WTC11 (cell line): Measurements from ENCODE around the gene ZNF512B. TPM values are rescaled to one million over a fixed set of nuclear protein-coding genes. Genes with fewer than 3 reads are reported as not detected.

Experiments used
- ATAC-seq: fragments of 200-7000 bp; cut with Tn5 transposase; 2 replicates; pipeline ENCODE4 v1.10.0; 2021; ENCODE audit warnings: mild to moderate bottlenecking, moderate library complexity
- CTCF ChIA-PET: fragments of 300-600 bp; sonication (Branson Sonifier 250); formaldehyde crosslinking; loops from one replicate; lab custom pipeline; 2021; ENCODE audit warnings: antibody characterized with exemption; lab: Charles Lee
- POLR2A ChIA-PET: fragments of 350-600 bp; sonication (Branson Sonifier 250); formaldehyde crosslinking; loops from one replicate; lab custom pipeline; 2021; ENCODE audit warnings: antibody characterized with exemption; lab: Charles Lee
- DNase-seq: peaks from one replicate; pipeline ENCODE4 v3.0.0; 2021; ENCODE audit warnings: low spot score
- H3K27ac Mint-ChIP-seq: 2 replicates; pipeline ENCODE4 v1.8.0; 2021; ENCODE audit warnings: mixed read lengths
- H3K27me3 Mint-ChIP-seq: 2 replicates; pipeline ENCODE4 v1.8.0; 2021; ENCODE audit warnings: low read depth, mild to moderate bottlenecking, moderate library complexity, mixed read lengths
- H3K36me3 Mint-ChIP-seq: 2 replicates; pipeline ENCODE4 v1.8.0; 2021; ENCODE audit warnings: mixed read lengths
- H3K4me1 Mint-ChIP-seq: 2 replicates; pipeline ENCODE4 v1.8.0; 2022; ENCODE audit warnings: mixed read lengths
- H3K4me3 Mint-ChIP-seq: 2 replicates; pipeline ENCODE4 v1.8.0; 2021; ENCODE audit warnings: mild to moderate bottlenecking, moderate library complexity, mixed read lengths
- H3K9me3 Mint-ChIP-seq: 2 replicates; pipeline ENCODE4 v1.8.0; 2021; ENCODE audit warnings: mixed read lengths
- ESRRA ChIP-seq: sonication (generic); formaldehyde crosslinking; IDR thresholded peaks from 2 replicates; pipeline ENCODE4 v1.8.1; 2022; ENCODE audit warnings: mild to moderate bottlenecking, missing genetic modification reagents, borderline replicate concordance
- NR1H2 ChIP-seq: sonication (generic); formaldehyde crosslinking; IDR thresholded peaks from 2 replicates; pipeline ENCODE4 v1.9.0; 2021; ENCODE audit warnings: mild to moderate bottlenecking, moderate library complexity, missing genetic modification reagents
- RORB ChIP-seq: fragments of 250-450 bp; sonication (Bioruptor Pico); IDR thresholded peaks from 2 replicates; pipeline ENCODE4 v1.9.0; 2021; ENCODE audit warnings: mild to moderate bottlenecking
- ZBTB21 ChIP-seq: sonication (generic); formaldehyde crosslinking; IDR thresholded peaks from 2 replicates; pipeline ENCODE4 v1.8.1; 2023; ENCODE audit warnings: mild to moderate bottlenecking, missing genetic modification reagents, borderline replicate concordance
- ZNF138 ChIP-seq: sonication (generic); formaldehyde crosslinking; conservative IDR thresholded peaks from 2 replicates; pipeline ENCODE4 v1.8.1; 2022; ENCODE audit warnings: mild to moderate bottlenecking, moderate library complexity, missing genetic modification reagents
- ZNF219 ChIP-seq: sonication (generic); formaldehyde crosslinking; IDR thresholded peaks from 2 replicates; pipeline ENCODE4 v1.8.0; 2023; ENCODE audit warnings: missing genetic modification reagents, mild to moderate bottlenecking, borderline replicate concordance
- ZNF416 ChIP-seq: fragments of 250-450 bp; sonication (Bioruptor Pico); IDR thresholded peaks from 2 replicates; pipeline ENCODE4 v1.9.0; 2021; ENCODE audit warnings: mild to moderate bottlenecking, inconsistent platforms
- total RNA-seq: library from RNA; stranded (reverse); gene quantifications from 3 replicates; pipeline ENCODE4 v1.2.3, GENCODE V29; 2021
- TF ChIP-seq, protein P1 (sequence below): fragments of 200-600 bp; IDR thresholded peaks from 2 replicates; pipeline ENCODE4 v1.8.0; 2022; ENCODE audit warnings: antibody characterized with exemption
- TF ChIP-seq, protein P2 (sequence below): sonication (generic); formaldehyde crosslinking; IDR thresholded peaks from 2 replicates; pipeline ENCODE4 v1.8.0; 2023; ENCODE audit warnings: mild to moderate bottlenecking, missing genetic modification reagents
- TF ChIP-seq, protein P3 (sequence below): sonication (generic); formaldehyde crosslinking; IDR thresholded peaks from 2 replicates; pipeline ENCODE4 v1.8.1; 2023; ENCODE audit warnings: mild to moderate bottlenecking, missing genetic modification reagents
- TF ChIP-seq, protein P4 (sequence below): sonication (generic); formaldehyde crosslinking; IDR thresholded peaks from 2 replicates; pipeline ENCODE4 v1.8.0; 2023; ENCODE audit warnings: missing genetic modification reagents, mild to moderate bottlenecking, borderline replicate concordance
- TF ChIP-seq, protein P5 (sequence below): sonication (generic); formaldehyde crosslinking; IDR thresholded peaks from 2 replicates; pipeline ENCODE4 v1.8.0; 2022; ENCODE audit warnings: mild to moderate bottlenecking, missing genetic modification reagents
- TF ChIP-seq, protein P6 (sequence below): fragments of 250-450 bp; sonication (Bioruptor Pico); IDR thresholded peaks from 2 replicates; pipeline ENCODE4 v1.9.0; 2021; ENCODE audit warnings: mild to moderate bottlenecking
- TF ChIP-seq, protein P7 (sequence below): sonication (generic); formaldehyde crosslinking; IDR thresholded peaks from 2 replicates; pipeline ENCODE4 v1.8.0; 2022; ENCODE audit warnings: mild to moderate bottlenecking, missing genetic modification reagents
- TF ChIP-seq, protein P8 (sequence below): sonication (generic); formaldehyde crosslinking; IDR thresholded peaks from 2 replicates; pipeline ENCODE4 v1.8.1; 2022; ENCODE audit warnings: missing genetic modification reagents, borderline replicate concordance

Gene ZNF512B
- total RNA-seq, 1 experiment from 2014 or later = 23.3 TPM

DNA sequence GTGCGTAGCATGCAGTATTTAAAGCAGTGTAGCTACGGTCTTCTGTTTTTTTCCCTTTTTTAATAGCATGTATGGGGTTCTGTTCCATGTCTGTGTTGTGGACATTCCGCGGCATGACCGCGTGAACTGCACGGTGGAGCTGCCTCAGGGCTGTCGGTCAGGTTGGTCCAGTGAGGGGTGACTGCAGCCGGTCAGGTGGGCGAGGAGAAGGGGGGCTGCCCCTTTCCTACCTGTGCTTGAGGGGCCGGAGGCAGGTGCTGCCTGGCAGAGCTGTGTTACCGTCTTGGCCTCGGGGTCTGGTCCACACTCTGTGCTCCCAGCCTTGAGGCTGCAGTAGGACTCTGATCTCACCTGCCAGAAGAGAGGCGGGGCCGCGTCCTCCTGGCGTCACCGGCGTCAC lies 38.0 kb downstream of the ZNF512B start (continued):
- TF ChIP-seq, protein P1, sequence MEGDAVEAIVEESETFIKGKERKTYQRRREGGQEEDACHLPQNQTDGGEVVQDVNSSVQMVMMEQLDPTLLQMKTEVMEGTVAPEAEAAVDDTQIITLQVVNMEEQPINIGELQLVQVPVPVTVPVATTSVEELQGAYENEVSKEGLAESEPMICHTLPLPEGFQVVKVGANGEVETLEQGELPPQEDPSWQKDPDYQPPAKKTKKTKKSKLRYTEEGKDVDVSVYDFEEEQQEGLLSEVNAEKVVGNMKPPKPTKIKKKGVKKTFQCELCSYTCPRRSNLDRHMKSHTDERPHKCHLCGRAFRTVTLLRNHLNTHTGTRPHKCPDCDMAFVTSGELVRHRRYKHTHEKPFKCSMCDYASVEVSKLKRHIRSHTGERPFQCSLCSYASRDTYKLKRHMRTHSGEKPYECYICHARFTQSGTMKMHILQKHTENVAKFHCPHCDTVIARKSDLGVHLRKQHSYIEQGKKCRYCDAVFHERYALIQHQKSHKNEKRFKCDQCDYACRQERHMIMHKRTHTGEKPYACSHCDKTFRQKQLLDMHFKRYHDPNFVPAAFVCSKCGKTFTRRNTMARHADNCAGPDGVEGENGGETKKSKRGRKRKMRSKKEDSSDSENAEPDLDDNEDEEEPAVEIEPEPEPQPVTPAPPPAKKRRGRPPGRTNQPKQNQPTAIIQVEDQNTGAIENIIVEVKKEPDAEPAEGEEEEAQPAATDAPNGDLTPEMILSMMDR = no peak
- TF ChIP-seq ZBTB21 (CRISPR knock-in tag) (no peak), NR1H2 (CRISPR knock-in tag) (no peak), ZNF219 (CRISPR knock-in tag) (no peak), ZNF416 (CRISPR knock-in tag) (no peak)
- TF ChIP-seq, protein P2, sequence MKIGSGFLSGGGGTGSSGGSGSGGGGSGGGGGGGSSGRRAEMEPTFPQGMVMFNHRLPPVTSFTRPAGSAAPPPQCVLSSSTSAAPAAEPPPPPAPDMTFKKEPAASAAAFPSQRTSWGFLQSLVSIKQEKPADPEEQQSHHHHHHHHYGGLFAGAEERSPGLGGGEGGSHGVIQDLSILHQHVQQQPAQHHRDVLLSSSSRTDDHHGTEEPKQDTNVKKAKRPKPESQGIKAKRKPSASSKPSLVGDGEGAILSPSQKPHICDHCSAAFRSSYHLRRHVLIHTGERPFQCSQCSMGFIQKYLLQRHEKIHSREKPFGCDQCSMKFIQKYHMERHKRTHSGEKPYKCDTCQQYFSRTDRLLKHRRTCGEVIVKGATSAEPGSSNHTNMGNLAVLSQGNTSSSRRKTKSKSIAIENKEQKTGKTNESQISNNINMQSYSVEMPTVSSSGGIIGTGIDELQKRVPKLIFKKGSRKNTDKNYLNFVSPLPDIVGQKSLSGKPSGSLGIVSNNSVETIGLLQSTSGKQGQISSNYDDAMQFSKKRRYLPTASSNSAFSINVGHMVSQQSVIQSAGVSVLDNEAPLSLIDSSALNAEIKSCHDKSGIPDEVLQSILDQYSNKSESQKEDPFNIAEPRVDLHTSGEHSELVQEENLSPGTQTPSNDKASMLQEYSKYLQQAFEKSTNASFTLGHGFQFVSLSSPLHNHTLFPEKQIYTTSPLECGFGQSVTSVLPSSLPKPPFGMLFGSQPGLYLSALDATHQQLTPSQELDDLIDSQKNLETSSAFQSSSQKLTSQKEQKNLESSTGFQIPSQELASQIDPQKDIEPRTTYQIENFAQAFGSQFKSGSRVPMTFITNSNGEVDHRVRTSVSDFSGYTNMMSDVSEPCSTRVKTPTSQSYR (CRISPR knock-in tag) = no peak
- TF ChIP-seq, protein P3, sequence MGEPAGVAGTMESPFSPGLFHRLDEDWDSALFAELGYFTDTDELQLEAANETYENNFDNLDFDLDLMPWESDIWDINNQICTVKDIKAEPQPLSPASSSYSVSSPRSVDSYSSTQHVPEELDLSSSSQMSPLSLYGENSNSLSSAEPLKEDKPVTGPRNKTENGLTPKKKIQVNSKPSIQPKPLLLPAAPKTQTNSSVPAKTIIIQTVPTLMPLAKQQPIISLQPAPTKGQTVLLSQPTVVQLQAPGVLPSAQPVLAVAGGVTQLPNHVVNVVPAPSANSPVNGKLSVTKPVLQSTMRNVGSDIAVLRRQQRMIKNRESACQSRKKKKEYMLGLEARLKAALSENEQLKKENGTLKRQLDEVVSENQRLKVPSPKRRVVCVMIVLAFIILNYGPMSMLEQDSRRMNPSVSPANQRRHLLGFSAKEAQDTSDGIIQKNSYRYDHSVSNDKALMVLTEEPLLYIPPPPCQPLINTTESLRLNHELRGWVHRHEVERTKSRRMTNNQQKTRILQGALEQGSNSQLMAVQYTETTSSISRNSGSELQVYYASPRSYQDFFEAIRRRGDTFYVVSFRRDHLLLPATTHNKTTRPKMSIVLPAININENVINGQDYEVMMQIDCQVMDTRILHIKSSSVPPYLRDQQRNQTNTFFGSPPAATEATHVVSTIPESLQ = no peak
- TF ChIP-seq, protein P4, sequence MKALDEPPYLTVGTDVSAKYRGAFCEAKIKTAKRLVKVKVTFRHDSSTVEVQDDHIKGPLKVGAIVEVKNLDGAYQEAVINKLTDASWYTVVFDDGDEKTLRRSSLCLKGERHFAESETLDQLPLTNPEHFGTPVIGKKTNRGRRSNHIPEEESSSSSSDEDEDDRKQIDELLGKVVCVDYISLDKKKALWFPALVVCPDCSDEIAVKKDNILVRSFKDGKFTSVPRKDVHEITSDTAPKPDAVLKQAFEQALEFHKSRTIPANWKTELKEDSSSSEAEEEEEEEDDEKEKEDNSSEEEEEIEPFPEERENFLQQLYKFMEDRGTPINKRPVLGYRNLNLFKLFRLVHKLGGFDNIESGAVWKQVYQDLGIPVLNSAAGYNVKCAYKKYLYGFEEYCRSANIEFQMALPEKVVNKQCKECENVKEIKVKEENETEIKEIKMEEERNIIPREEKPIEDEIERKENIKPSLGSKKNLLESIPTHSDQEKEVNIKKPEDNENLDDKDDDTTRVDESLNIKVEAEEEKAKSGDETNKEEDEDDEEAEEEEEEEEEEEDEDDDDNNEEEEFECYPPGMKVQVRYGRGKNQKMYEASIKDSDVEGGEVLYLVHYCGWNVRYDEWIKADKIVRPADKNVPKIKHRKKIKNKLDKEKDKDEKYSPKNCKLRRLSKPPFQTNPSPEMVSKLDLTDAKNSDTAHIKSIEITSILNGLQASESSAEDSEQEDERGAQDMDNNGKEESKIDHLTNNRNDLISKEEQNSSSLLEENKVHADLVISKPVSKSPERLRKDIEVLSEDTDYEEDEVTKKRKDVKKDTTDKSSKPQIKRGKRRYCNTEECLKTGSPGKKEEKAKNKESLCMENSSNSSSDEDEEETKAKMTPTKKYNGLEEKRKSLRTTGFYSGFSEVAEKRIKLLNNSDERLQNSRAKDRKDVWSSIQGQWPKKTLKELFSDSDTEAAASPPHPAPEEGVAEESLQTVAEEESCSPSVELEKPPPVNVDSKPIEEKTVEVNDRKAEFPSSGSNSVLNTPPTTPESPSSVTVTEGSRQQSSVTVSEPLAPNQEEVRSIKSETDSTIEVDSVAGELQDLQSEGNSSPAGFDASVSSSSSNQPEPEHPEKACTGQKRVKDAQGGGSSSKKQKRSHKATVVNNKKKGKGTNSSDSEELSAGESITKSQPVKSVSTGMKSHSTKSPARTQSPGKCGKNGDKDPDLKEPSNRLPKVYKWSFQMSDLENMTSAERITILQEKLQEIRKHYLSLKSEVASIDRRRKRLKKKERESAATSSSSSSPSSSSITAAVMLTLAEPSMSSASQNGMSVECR (CRISPR knock-in tag) = no peak

DNA sequence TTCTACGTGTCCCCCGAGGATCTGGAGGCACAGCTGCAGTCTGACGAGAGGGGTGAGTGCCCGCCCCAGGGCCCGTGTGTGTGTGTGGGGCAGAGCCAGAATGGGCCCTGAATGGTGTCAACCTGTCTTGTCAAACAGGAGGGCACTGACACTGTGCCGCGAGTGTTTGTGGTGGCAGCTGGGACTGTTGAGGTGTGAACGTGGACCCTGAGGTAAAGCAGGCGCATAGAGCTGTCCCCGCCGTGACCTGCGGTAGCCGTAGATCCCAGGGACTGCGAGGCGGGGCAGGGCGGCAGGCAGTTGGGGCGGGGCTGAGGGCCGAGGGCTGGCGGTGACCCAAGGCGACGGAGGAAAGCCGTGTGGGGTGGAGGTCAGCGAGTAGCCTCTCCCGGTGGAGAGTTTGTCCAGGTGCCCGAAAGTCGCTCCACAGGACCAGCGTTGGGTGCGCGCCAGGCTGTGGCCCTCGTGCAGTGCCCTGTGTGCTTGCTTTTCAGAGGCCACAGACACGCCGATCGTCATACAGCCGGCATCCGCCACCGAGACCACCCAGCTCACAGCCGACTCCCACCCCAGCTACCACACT lies 38.7 kb downstream of the ZNF512B start:
- Mint-ChIP-seq H3K27ac (no peak overlapping the region; the same call in 1 of the 2 replicates), H3K36me3 (peaks cover 42% of the 10 kb centered on the region), H3K4me3 (no peak overlapping the region), H3K27me3 (no peaks in the 10 kb centered on the region), H3K9me3 (no peaks in the 10 kb centered on the region), H3K4me1 (no peaks in the 10 kb centered on the region)
- ATAC-seq = no peak
- ChIA-PET POLR2A (no interaction called here), CTCF (no interaction called here)
- DNase-seq = no peak
- TF ChIP-seq ESRRA (no peak), ZNF138 (CRISPR knock-in tag) (no peak), NR1H2 (CRISPR knock-in tag) (no peak), RORB (CRISPR knock-in tag) (no peak)
- TF ChIP-seq, protein P5, sequence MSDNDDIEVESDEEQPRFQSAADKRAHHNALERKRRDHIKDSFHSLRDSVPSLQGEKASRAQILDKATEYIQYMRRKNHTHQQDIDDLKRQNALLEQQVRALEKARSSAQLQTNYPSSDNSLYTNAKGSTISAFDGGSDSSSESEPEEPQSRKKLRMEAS (CRISPR knock-in tag) = no peak
- TF ChIP-seq, protein P6, sequence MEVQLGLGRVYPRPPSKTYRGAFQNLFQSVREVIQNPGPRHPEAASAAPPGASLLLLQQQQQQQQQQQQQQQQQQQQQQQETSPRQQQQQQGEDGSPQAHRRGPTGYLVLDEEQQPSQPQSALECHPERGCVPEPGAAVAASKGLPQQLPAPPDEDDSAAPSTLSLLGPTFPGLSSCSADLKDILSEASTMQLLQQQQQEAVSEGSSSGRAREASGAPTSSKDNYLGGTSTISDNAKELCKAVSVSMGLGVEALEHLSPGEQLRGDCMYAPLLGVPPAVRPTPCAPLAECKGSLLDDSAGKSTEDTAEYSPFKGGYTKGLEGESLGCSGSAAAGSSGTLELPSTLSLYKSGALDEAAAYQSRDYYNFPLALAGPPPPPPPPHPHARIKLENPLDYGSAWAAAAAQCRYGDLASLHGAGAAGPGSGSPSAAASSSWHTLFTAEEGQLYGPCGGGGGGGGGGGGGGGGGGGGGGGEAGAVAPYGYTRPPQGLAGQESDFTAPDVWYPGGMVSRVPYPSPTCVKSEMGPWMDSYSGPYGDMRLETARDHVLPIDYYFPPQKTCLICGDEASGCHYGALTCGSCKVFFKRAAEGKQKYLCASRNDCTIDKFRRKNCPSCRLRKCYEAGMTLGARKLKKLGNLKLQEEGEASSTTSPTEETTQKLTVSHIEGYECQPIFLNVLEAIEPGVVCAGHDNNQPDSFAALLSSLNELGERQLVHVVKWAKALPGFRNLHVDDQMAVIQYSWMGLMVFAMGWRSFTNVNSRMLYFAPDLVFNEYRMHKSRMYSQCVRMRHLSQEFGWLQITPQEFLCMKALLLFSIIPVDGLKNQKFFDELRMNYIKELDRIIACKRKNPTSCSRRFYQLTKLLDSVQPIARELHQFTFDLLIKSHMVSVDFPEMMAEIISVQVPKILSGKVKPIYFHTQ (CRISPR knock-in tag) = no peak
- TF ChIP-seq, protein P7, sequence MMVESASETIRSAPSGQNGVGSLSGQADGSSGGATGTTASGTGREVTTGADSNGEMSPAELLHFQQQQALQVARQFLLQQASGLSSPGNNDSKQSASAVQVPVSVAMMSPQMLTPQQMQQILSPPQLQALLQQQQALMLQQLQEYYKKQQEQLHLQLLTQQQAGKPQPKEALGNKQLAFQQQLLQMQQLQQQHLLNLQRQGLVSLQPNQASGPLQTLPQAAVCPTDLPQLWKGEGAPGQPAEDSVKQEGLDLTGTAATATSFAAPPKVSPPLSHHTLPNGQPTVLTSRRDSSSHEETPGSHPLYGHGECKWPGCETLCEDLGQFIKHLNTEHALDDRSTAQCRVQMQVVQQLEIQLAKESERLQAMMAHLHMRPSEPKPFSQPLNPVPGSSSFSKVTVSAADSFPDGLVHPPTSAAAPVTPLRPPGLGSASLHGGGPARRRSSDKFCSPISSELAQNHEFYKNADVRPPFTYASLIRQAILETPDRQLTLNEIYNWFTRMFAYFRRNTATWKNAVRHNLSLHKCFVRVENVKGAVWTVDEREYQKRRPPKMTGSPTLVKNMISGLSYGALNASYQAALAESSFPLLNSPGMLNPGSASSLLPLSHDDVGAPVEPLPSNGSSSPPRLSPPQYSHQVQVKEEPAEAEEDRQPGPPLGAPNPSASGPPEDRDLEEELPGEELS (CRISPR knock-in tag) = no peak
- TF ChIP-seq, protein P8, sequence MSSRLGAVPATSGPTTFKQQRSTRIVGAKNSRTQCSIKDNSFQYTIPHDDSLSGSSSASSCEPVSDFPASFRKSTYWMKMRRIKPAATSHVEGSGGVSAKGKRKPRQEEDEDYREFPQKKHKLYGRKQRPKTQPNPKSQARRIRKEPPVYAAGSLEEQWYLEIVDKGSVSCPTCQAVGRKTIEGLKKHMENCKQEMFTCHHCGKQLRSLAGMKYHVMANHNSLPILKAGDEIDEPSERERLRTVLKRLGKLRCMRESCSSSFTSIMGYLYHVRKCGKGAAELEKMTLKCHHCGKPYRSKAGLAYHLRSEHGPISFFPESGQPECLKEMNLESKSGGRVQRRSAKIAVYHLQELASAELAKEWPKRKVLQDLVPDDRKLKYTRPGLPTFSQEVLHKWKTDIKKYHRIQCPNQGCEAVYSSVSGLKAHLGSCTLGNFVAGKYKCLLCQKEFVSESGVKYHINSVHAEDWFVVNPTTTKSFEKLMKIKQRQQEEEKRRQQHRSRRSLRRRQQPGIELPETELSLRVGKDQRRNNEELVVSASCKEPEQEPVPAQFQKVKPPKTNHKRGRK (CRISPR knock-in tag) = no peak
